NK-92 (cell line): ENCODE measurements around the gene PACSIN2.

Source experiments
- DNase-seq: peaks from one replicate; lab custom pipeline; 2025; ENCODE audit not compliant: unreplicated experiment; lab: John Stamatoyannopoulos, UW

Gene PACSIN2

DNA sequence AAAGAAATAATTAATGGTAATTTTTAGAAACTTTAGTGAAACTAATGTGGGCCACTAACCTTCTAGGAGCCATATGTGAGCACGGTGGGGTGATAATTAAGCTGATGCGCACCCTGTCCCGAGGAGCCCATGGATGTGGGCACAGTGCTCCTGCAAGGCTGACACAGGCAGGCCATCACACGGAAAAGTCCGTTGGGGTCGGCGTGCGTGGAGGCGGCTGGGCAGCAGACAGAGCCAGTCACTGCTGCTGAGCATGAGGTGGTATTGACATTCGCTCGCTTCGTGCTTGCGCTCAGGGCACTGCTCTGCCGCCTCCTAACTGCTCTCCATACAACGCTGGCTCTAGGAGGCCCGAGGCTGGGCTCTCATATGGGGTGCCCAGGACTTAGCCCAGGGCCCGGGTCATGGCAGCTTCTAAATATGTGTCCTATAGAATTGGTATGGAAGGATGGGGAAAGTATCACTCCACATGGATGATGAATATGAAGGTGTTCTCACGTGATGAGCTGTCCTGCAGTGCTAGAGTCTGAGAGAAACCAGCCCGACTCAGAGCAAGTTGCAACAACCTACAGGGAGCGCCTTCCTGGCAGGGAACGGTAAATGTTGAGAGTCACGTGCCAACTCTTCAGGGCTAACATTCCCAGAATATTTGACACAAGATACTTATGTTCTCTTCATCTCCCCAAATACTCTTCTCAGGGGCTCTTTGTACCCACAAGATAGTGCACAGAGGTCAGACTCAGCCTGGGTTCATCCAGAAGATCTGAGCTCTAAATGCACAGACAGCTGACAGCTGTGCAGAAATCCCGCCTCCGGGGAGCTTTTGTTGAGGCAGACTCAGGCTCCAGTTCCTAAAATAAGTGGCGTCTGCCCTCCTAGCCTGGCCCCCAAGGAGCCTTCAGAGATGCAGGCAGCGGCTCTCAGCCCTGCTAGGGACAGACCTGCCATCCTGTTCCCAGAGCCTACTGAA lies 107.3 kb downstream of the PACSIN2 start:
- no peak for DNase-seq

- DNase-seq = no peak
Measured at GRCh38 chr22:42906605-42907348, 108.2 kb downstream of the PACSIN2 start.

- DNase-seq = no peak
Measured at GRCh38 chr22:42905702-42906183, 109.2 kb downstream of the PACSIN2 start.

DNA sequence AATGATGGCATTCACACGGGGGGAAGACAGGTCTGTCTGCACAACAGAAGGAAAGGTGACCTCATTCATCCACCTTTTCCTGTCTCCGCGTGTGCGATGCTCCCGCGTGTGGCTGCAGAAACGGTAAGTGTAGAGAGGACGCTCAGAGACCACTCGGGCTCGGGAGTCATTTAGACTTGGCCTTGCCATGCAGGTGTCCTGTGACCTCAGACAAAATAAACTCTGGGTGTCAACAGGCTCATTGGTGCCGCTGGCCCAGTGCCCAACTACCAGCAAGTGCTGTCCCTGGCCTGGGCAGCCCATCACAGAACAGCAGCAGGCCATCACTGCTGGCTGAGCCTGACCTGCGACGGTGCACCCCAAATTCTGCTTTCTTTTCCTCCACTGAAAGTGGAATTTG lies 109.7 kb downstream of the PACSIN2 start:
- no peak for DNase-seq

DNA sequence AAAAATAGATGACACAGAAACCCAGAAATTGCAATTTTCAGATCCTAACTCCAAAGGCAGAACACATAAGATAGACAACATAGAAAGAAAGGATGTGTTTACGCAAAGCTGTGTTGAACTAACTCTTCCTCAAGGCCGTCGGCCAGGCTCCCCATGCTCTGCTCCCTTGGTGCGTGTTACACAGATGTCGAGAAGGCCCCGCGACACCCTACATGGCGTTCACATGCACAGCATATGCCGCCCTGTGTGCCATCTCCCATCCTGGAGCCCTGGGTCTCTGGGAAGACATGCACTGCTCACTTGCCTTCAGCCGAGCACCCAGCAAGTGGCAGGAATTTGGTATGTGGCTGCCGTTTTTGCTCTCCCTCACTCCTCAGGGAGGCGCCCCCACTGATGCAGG lies 110.9 kb downstream of the PACSIN2 start:
- DNase-seq = no peak

GRCh38 chr22:42902875-42903510 lies 112.0 kb downstream of the PACSIN2 start:
- DNase-seq = no peak

DNA sequence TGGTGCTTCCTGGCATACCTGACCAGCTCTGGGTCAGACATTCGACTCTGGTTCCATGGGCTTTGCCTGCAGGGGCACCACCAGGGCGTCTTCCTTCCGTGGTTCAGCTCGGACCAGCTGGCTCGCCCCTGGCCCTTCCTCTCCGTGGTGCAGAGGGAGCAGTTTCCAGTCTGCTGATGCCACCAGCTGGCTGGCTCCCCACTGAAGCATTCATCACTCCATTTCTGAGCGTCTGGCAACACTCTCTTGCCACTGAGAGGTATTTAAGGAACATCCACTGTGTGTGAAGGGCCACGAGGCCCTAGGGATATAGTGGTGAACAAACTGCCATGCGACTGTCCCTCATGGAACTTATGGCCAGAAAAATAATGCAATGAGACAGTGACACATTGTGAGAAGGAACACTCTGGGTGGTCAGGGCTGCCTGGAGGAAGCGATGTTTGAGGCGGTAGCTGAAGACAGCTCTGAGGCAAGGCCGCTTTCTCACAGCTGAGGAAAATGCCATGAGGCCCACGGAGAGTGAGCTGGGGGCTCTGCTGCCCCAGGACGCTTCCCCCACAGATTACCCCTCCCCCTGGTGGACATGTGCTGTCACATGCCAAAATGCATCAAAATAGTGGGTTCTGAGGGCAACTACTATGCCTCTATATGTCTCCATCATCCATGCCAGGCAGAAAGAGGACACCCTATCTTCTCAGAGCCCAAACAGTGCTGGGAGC lies 113.0 kb downstream of the PACSIN2 start:
- DNase-seq = no peak

- DNase-seq = no peak
Measured at GRCh38 chr22:42897960-42898359, 117.0 kb downstream of the PACSIN2 start.

DNA sequence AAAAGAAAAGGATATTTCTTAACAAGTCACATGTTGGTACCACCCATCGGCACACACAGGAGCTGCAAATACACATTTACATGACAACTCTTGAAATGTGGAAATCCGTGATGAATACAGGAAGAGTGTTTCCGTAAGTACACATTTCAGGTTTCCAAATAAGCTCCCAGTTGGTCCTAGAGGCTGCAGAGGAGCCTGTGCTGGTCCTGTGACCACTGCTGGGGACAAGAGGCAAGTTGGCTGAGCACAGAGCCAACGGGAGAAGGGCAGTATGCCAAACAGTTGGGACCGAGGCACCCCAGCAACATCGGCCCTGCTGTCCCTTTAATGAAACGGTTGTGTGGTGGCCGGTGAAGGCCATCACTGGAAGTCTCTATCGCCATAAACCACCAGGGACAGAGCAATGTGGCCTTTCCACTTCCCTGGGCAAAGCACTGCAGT lies 119.4 kb downstream of the PACSIN2 start:
- DNase-seq = no peak

GRCh38 chr22:42895087-42895486 lies 119.9 kb downstream of the PACSIN2 start:
- DNase-seq = no peak

GRCh38 chr22:42893371-42894150 lies 121.4 kb downstream of the PACSIN2 start:
- no peak for DNase-seq

DNA sequence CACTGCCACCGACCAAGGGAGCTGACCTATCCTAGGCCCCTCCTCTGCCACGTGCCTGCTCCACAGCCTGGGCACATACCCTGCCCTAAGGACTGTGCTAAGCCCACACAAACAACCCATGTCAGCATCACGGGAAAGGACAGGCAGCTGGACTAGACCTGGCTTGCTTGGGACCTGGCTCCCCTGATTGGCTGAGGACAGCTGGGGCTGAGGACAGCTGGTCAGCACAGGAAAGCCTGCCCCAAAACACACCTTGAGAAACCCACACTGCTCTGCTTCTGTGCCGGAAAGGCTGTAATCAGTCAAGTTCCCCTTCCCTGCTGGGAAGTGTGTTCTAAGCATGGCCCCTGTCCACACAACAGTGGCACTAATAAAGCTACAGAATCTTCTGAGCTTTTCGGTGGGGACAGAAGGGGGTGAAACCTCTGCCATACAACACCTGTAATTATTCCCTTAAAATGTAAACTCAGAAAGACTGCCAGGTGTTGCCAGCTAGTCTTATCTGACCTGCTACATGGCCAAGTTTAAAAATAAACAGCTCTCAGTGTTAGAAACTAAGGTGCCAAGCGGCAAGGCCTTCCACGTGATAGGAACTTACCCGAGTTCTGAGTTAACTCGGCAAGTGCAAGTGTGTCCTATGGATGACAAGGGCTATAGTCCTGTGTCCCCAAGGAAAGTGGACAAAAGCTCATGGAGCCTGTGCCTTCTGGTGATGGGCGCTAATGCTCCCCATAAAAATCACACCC lies 122.2 kb downstream of the PACSIN2 start:
- no peak for DNase-seq

GRCh38 chr22:42892156-42892555 lies 122.8 kb downstream of the PACSIN2 start:
- DNase-seq = no peak

DNA sequence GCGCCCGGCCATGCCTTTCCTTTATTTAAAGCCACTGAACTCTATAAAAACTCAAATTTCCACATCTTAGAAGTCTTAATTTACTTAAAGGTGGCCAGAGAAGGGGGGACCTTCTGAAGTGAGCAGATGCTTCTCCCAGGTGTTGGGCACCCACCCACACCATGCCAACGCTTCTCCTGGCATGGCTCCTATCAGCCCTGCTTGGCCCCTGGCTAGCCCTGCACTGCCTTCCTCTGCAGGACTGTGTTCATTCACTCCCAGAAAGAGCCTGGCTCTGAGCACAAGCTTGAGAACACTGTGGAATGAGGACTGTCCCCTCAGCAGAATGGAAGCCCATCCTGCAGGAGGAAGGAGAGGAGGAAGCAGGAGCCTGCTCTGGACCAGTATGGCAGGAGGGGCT lies 123.3 kb downstream of the PACSIN2 start:
- no peak for DNase-seq

- no peak for DNase-seq
Measured at GRCh38 chr22:42891008-42891407, 123.9 kb downstream of the PACSIN2 start.

- DNase-seq = no peak
Measured at GRCh38 chr22:42889304-42889703, 125.6 kb downstream of the PACSIN2 start.

GRCh38 chr22:42887523-42888507 lies 127.1 kb downstream of the PACSIN2 start:
- DNase-seq = no peak

- DNase-seq = no peak
Measured at GRCh38 chr22:42887120-42887519, 127.8 kb downstream of the PACSIN2 start.
